ENCODE measurements around the gene KRT2.

Gene KRT2

GRCh38 chr12:52691076-52691840 lies 39.2 kb upstream of the KRT2 start:
- H3K27me3 ChIP-seq (ENCODE audit: insufficient read depth, low read depth): peaks cover 69% of the 10 kb centered on the region; the same call in 1 of the 2 replicates
- H4K20me1 ChIP-seq (ENCODE audit: insufficient read depth): no peaks in the 10 kb centered on the region
- H3K4me3 ChIP-seq (IDR thresholded peaks at IDR 0.05; ENCODE audit: insufficient read depth, low read depth, low read length): no peak overlapping the region
- no peak overlapping the region for H3K27ac ChIP-seq
- no peak overlapping the region for H2AFZ ChIP-seq (ENCODE audit: low read depth)
- no peaks in the 10 kb centered on the region for H3K4me1 ChIP-seq (ENCODE audit: low read depth, poor library complexity, severe bottlenecking)
- H3K79me2 ChIP-seq (ENCODE audit: insufficient read depth, low read depth): no peaks in the 10 kb centered on the region
- H3K9ac ChIP-seq: no peak overlapping the region
- H3K4me2 ChIP-seq: no peak overlapping the region
- H3K36me3 ChIP-seq (ENCODE audit: insufficient read depth): no peaks in the 10 kb centered on the region
- TF ChIP-seq CTCF (conservative IDR thresholded peaks at IDR 0.05; ENCODE audit: low read depth, low read length): no peak

DNA sequence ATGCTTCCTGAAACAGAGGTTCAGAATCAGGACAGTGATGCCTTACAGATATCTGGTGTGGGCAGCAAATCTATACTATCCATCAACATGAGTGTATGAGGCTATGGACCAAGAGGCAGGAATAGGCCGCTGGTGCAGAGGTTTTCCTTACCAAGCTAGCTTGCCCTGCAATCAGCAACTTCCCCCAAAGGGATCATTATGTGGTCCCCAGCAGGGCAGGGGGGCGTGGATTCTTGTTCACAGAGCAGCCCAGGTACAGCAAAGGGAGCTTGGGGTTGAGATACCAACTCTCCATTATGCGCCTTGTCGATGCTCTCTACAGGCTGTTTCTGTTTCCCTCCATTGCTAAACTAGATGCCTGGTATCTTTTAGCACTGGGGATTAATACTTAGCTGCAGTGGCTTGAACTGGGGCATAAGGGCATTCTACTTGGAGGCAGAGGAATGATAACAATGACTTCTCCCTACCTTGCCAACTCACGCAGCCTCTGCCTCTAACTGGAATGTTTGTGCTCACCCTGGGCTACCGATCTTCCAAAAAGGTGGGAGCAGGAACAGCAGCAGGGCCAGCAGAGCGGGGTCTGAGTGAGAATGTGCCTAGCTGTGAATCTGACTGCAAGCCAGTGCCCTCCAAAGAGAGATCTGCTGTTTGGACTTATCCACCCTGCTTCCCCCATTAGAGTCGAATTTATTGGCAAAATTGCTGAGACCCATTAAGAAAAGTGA lies 38.5 kb upstream of the KRT2 start:
- Histone ChIP-seq H3K4me1 (ENCODE audit: low read depth, poor library complexity, severe bottlenecking) (no peaks in the 10 kb centered on the region), H3K4me3 (IDR thresholded peaks at IDR 0.05; ENCODE audit: insufficient read depth, low read depth, low read length) (no peak overlapping the region), H4K20me1 (ENCODE audit: insufficient read depth) (no peaks in the 10 kb centered on the region), H3K27me3 (ENCODE audit: insufficient read depth, low read depth) (peaks cover 70% of the 10 kb centered on the region), H2AFZ (ENCODE audit: low read depth) (no peak overlapping the region), H3K36me3 (ENCODE audit: insufficient read depth) (no peaks in the 10 kb centered on the region), H3K27ac (no peak overlapping the region), H3K79me2 (ENCODE audit: insufficient read depth, low read depth) (no peaks in the 10 kb centered on the region), H3K9ac (no peak overlapping the region), H3K4me2 (no peak overlapping the region)
- no peak for TF ChIP-seq CTCF (conservative IDR thresholded peaks at IDR 0.05; ENCODE audit: low read depth, low read length)

DNA sequence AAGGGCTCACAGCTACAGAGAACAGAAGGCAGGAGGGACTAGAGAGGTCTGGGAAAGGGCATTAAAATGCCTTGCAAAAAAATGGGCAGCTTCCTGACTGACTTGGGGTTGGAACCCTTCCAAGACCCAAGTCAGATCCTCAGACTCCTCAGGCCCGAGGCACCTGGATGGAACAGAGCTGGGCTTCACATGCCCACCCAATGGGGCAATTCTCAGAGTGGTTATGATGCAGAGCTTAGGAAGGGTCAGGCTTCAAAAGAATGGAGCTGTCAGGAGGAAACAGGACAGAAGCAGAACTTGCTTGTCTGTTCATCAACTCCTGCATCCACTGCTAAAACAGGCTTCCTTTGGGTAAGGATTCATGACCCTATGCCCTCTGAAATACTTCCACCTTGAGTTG lies 37.9 kb upstream of the KRT2 start:
- Histone ChIP-seq H2AFZ (ENCODE audit: low read depth) (no peak overlapping the region), H4K20me1 (ENCODE audit: insufficient read depth) (no peaks in the 10 kb centered on the region), H3K27me3 (ENCODE audit: insufficient read depth, low read depth) (peaks cover 68% of the 10 kb centered on the region), H3K79me2 (ENCODE audit: insufficient read depth, low read depth) (no peaks in the 10 kb centered on the region), H3K9ac (no peak overlapping the region), H3K36me3 (ENCODE audit: insufficient read depth) (no peaks in the 10 kb centered on the region), H3K4me3 (IDR thresholded peaks at IDR 0.05; ENCODE audit: insufficient read depth, low read depth, low read length) (no peak overlapping the region), H3K4me1 (ENCODE audit: low read depth, poor library complexity, severe bottlenecking) (no peaks in the 10 kb centered on the region), H3K27ac (no peak overlapping the region), H3K4me2 (no peak overlapping the region)
- no peak for TF ChIP-seq CTCF (conservative IDR thresholded peaks at IDR 0.05; ENCODE audit: low read depth, low read length)

DNA sequence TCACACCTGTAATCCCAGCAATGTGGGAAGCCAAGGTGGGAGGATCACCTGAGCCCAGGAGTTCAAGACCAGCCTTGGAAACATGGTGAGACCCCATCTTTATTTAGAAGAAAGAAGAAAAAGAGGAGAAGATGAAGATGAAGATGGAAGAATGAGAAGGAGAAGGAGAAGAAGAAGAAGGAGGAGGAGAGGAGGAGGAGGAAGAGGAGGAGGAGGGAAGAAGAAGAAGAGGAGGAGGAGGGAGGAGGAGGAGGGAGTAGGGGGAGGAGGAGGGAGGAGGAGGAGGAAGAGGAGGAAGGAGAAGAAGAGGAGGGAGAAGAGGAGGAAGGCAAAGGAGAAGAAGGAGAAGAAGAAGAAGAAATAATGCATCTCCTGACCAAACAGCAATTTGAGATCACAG lies 37.2 kb upstream of the KRT2 start:
- H3K79me2 ChIP-seq (ENCODE audit: insufficient read depth, low read depth): no peaks in the 10 kb centered on the region
- H3K4me1 ChIP-seq (ENCODE audit: low read depth, poor library complexity, severe bottlenecking): no peaks in the 10 kb centered on the region
- no peak overlapping the region for H3K27ac ChIP-seq
- H3K27me3 ChIP-seq (ENCODE audit: insufficient read depth, low read depth): peaks cover 68% of the 10 kb centered on the region
- TF ChIP-seq CTCF (conservative IDR thresholded peaks at IDR 0.05; ENCODE audit: low read depth, low read length): no peak
- no peak overlapping the region for H3K4me3 ChIP-seq (IDR thresholded peaks at IDR 0.05; ENCODE audit: insufficient read depth, low read depth, low read length)
- no peak overlapping the region for H3K4me2 ChIP-seq
- no peaks in the 10 kb centered on the region for H3K36me3 ChIP-seq (ENCODE audit: insufficient read depth)
- no peak overlapping the region for H3K9ac ChIP-seq
- no peak overlapping the region for H2AFZ ChIP-seq (ENCODE audit: low read depth)
- no peaks in the 10 kb centered on the region for H4K20me1 ChIP-seq (ENCODE audit: insufficient read depth)

Measured in KMS-11 (cell line).